GM21423 (cell line): ENCODE results near the gene UCN2.
"Not testable (repeated sequence)": the region's sequence is repeated elsewhere in the genome, so short reads cannot be mapped to it uniquely, and the experiment has no call there.

Source experiments
- ATAC-seq: cut with Tn5 transposase; IDR thresholded peaks from one replicate; pipeline ENCODE4 v1.9.1; 2021; ENCODE audit warnings: mild to moderate bottlenecking, moderate library complexity; ENCODE audit not compliant: unreplicated experiment

UCN2 gene

DNA sequence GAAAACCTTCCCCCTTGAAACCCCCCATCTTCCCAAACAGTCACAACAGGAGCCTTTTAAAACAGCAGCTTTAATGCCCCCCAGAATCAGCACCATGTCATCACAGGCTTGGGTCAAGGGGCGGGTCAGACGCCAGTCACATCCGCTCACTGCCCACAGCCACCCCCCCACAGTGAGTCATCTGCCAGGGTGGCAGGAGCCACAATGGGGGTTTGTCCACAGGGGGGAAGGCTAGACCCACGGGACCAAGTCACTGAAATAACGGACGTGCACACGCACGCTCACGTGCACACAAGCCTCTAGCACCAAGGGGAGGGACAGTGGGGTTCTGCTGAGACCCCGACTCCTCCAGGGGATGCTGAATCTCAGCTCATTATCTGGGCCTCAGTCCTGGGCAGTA is 441 bp upstream of the UCN2 start:
- no peak for ATAC-seq

DNA sequence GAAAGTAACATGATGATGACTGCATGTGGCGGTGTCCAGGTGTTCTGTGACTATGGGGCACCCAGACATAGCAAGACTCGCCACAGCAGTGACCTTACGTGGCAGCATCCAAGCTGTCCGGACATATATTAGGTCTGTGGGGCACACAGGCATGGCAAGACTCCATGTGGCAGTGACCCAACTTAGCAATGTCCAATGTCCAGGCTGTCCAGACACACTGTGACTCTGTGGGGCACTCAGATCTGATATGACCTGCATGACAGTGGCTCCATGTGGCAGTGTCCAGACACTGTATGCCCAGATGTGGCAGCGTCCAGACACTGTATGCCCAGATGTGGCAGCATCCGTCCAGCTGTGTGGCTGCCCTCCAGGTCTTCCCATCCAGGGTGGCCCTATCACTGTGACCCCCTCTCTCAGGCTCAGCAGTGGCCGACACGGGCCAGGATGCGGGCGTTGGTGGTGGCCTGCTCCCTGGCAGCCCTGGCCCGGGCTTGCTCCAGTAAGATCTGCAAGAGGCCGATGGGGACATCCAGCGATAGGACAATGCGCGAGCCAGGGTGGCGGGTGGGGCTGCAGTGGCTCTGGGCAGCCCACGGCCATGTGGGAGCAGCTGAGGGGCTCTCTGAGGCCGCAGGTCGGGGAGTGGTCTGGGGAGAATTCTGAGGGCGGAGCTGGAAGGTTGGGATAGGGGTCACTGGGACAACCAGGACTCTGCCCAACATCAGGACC is 1.1 kb downstream of the UCN2 start:
- no peak for ATAC-seq

DNA sequence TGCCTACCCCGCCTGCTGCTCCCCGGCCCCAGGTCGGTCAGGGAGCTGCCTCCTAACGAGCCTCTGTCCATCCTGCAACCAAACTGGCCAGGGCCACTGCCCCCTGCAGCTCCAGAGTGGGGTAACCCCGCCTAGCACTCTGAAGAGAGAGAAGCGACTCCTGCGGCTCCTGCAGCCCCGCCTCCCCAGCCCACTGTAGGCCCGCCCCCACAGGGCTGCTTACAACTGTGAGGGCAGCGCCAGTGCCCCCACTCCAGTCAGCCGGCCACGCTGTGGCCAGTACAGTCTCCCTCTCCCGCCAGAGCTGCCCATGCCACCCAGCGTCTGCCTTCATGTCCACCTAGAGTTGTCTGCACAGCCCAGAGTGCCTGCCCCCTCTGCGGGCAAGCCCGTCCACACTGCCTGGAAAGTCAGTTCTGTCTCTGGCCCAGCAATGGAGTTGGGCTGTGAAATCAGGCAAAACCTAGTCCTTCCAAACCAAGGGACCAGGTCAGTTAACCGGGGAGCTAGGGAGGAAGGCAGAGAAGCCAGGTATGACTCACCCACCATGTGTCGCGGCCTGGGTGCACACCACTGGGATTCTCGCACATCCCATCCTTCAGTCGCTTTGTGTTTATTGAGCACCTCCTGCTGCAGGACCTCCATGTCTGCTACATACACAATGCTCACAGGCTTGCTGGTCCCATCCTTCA is 2.4 kb downstream of the UCN2 start:
- no peak for ATAC-seq

DNA sequence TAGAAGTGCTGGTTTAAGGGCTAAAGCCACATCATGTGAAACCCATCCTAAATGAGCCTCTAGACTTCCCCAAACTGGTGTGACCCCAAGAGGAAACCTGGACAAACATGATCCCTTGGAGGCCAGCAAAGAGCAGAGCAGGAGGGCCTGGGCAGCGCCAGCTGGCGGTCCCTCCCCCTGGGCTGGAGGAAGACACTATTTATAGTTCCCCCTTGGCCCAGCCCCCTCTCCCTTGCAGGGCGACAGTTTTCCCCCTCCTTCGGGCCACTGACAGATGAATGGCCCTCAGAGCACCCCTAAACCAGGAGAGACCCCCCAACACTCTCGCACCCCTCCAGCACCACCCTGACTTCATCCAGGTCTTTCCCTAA is 2.9 kb downstream of the UCN2 start:
- no peak for ATAC-seq

DNA sequence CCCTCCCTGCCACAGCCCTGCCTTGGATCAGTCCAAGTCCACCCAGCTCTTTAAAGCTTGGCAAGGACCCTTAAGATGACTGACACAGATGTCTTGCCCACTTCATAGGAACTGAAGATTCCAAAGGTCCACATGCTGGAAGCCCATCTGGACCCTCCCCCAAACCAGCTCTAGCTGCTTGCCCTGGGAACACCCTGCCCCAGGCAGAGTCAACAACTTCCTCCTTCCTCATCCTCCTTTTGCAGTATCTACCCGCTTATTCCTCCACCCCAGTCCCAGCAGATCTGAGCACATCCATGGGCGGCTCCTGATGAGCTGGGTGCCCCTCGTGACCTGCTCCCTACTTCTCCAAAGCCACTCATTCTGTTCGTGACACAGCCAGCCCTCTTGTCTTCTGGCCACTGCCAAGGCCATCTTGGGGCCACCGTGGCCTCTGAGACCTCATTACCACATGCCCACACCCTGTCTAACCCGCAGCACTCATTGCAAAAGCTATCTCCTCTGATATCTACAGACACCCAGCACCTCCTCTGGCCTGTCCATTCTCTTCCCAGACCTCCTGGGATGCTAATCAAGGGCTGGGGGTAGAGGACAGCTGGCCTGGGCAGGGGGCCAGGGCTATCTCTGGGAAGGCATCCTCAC is 5.0 kb downstream of the UCN2 start:
- ATAC-seq: no peak

DNA sequence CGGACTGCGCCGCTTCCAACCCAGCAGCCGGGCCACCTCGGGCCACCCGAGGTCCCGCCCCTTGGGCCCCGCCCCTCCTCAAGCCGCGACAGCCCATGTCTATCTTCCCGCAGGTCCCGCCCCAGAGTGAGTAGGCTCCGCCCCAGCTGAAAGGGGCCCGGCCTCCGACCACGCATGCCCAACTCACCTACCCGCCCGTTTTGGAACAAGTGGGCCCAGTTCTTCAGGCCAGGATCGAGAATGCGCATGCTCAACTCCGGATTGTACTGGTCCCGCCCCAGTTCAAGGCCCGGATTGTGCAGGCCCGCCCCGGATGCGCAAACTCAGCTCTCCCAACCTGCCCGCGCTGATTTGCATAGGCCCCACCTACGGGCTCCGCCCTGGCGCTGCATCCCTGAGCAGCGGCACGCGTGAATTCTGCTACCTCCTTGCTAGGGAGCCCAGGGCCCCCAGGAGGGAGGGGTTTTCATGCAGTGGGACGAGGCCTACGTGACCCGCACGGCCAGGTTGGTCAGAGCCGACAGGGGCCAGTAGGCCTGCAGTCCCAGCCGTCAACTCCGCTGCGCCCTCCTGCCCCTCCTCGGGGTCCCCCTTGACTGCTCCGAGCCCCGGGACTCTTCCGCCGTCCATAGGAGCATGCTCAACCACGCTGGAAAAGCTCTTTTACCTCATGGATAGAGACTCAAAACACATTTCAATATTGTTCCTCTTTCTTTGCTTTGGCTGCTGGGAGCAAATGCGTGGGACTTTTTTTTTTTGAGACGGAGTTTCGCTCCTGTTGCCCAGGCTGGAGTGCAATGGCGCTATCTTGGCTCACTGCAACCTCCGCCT is 6.6 kb downstream of the UCN2 start, which contains the start of gene PFKFB4:
PFKFB4 (minus strand) TSS at position 8 of the 831 bp plus-strand sequence. CDS start 26 bp downstream, outside the sequence.
- ATAC-seq: peak; percentile 85

DNA sequence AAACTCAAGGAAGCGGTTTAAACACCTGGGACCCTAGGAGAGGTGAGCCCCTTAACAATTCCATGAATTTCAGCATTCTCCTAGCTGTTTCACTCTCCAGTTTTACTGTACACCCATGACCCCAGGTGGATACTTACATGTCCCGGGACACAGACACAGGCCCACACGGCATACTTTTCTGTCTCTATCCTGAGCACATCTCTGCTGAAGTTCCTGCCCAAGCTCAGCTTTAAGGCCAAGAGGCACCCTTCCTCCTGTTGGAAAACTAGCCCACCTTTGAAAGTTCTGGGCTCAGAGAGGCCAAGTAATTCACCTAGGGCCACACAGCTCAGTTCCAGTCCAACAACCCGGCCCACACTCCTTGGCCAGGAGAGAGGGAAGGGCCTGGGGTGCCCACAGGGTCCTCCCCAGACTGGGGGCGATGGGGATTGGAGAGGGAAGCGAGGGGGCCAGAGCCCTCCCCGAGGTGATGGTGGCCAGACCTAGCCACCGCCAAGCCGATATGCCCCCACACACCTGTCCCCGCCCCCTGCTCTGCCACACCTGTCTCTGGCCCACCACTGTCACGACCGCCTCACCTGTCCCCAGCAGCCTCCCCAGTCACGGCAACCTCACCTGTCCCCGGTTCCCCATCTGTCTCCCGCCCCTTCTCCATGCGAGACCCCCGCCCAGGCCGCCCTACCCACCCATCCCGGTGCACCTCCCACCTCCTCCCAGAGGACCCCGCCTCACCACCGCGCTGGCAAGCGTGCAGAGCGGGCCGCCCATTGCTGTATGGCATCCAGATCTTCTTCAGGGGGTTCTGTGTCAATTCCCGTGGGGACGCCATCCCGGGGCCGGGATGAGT is 7.4 kb downstream of the UCN2 start:
- no peak for ATAC-seq

DNA sequence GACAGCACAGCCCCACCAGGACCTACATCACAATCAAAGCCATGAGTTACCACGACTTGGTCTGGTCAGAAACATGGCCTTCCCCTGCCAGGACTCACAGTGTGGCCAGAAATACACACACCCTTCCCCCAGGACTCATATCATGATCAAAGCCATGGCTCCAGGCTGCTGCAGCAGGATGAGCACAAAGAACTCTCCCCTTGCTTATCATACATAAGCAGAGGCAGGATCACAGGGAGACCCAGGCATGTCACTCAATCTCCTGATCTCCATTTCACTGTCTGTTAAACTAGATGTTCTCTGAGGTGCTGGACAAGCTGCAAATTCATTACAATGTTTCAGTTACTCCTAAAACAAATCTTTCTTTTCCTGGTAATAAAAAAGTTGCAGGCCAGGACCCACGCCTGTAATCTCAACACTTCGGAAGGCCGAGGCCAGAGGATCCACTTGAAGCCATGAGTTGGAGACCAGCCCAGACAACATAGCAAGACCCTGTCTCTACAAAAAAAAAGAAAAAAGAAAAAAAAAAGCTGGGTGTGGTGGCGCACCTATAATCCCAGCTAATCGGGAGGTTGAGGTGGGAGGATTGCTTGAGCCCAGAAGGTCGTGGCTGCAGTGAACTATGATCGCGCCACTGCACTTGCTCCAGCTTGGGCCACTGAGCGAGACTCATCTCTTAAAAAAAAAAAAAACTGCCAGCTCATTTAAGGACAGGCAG is 8.2 kb downstream of the UCN2 start:
- ATAC-seq: no peak

DNA sequence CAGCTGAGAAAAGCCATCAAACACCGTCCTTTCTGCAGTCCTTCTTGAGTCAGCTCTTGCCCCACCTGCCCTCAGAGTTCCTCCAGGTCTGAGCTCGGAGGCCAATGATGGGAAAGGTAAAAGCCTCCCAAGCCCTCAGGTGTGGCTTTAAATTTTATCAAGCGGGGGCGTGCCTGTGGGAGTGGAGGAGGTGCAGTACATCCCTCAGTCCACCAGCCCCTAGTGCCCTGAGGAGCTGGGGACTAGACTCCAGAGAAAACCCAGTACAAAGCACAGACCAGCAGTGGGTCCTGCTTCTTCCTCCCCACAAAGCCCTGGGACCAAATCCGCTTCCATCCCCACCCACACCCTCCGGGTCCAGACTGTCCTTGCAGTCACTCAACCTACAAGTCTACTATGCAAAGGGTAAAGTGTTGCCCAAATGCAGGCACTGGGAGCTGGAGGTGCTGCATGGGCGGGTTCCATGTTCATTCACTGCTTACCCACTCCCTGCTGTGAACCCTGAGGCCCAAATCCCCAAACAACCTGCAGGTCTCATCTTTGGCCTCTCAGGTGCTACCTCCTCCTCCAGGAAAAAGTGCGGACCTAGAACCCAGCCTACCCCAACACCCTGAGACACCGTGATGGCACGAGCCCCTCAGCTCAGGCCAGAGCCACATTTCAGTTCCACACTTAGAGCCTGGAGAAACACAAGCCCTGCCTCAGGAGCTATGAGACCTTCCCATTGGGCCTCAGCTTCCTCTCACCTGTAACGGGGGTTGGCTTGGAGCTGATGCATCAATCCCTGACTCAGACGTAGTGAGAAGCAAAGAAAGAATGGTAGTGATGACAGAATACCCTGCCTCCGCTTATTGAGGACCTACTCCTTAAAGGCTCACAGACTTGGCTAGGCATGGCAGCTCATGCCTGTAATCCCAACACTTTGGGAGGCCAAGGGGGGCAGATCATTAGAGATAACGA is 9.4 kb downstream of the UCN2 start:
- ATAC-seq: no peak

DNA sequence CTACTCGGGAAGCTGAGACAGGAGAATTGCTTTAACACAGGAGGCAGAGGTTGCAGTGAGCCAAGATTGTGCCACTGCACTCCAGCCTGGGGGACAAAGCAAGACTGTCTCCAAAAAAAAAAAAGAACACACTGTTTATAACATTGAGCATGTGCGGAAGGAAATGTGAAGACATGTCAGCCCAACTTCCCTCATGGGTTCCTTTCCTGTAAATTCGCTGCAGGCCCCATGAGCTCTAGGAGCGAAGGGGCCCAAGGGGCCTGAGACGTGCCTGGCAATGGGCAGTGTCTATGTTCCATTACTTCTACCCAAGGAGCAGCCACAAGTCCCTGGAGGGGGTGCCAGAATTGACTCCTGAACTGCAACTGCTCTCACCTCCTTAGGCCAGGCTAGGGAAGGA is 10.2 kb downstream of the UCN2 start:
- no peak for ATAC-seq

DNA sequence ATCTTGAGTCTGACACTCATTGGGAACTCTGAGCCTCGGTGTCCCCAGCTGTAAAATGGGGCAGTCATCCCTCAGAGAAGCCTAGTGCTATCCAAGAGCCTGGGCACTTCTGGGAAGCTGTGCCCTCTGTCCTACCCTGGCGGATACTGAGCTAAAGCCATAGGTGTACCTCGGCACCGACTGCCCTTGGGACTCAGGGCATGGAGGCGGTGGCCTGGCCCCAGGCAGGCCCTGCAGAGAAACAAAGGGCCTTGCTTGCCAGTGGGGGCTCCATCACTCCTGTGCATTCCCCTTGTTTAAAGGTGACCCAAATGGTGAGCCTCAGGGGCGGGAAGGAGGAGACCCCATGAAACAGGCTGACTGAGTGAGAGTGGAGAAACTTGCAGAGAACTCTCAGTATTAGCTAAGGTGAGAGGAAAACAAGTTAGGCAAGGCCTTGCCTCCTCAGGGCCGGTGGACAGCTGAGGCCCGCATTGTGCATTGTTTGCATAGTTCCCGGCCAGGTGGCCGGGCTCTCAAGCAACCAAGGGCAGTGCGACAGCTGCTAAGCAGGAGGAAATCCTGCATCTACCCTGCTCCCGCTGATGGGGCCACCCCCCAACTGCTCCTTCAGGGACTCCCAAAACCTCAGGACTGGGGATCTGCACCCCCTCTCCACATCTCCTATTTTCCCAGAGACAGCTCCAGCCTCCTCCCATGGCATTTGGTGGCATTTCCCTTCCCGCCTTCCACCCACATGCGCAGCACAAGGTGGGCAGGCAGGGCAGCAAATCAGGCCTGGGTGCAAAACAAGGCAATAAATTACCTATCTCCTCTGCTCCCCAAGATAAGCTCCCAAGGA is 11.2 kb downstream of the UCN2 start:
- no peak for ATAC-seq

DNA sequence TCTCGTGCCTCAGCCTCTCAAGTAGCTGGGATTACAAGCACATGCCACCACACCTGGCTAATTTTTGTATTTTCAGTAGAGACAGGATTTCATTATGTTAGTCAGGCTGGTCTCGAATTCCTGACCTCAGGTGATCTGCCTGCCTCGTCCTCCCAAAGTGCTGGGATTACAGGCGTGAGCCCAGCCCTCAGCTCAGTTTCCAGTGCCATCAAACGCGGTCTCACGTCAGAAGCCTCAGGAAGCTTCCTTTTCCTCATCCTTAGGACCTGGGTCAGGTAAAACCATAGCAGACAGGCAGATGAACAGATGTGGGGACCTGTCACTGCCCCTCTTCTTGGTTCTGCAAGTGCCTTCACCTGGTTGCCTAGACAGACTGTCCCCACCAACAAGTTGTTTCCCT is 11.9 kb downstream of the UCN2 start:
- not testable (repeated sequence) for ATAC-seq

DNA sequence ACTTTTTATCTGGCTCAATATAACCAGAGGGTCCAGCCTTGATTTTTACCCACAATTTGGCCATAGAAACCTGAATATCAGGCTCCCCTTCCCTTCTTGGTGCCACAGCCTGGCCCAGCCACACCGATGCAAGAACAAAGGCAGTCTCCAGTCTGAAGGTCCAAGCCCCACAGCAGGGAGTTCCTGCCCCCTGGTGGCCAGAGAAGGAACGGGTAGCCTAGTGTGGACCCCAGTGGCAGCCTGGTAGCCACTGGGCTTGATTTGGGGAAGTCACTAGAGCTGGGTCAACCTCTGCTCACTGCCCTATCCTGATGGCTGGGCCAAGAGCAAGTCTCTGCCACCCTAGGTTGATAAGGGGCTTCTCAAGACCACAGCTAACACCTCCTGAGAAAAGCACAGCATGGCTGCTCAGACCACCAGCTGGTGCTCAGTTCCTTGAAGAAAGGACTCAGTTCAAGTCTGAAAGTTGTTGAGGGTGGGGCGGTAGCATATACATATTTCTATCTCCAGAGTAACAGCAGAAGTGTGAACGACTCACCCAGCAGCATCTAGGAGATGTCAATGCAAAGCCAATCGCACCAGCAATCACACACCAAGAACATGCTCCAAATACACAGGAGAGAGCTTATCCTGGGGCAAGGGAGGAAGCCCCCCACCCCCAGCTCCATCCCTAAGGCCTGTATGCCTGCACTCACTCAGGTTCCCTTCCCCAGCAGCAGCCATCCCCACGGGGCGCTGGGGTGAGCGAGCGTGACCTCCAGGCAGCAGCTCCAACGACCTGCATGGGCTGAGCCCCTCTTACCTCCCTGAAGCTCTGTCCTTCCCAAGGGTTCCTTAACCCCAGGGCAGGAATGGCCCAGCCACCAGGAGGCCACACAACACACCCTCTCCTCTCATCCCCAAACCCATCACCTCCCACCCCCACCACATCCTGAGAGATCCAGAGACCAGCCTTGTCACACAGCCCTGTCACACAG is 14.6 kb downstream of the UCN2 start:
- ATAC-seq: peak; percentile 62

DNA sequence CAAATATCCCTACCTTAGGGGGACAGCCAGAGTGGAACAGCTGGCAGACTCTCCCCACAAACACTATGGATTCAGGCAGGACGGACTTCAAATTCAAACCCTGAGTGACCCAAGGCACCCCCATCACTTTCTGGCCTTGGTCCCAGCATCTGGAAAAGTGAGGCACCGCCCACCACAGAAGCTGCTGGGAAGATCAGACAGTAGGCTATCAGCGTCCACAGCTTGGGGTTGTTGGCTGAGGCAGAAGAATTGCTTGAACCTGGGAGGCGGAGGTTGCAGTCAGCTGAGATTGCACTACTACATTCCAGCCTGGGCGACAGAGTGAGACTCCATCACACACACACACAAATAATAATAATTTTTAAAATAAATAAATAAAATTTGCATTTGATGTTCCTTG is 15.5 kb downstream of the UCN2 start:
- ATAC-seq: no peak

DNA sequence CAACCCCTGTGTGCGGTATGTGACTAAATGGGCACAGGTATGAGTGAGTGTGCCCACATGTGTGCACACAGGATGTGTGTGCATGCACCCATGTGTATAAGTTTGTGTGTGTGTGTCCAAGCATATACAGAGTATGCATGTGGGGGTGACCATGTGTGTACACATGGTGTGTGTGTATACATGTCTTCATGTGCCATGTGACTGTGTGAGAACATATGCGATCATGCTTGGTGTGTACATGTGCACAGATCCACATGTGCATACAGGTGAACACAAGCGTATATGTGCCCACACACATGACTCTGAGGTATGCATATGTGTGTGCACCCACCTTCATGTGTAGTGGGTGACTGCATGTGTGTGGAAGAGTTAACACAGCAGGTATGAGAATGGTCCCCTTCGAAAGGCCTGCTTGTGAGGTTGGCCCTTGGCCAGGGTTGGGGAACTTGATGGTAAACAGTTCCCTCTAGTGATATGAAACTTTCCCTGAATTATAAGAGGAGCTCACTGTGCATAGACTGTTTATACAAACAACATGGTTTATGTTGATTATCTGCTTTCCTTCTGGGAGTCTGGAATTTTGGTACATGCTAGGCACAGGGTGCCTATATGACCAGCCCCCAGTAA is 17.3 kb downstream of the UCN2 start:
- no peak for ATAC-seq

DNA sequence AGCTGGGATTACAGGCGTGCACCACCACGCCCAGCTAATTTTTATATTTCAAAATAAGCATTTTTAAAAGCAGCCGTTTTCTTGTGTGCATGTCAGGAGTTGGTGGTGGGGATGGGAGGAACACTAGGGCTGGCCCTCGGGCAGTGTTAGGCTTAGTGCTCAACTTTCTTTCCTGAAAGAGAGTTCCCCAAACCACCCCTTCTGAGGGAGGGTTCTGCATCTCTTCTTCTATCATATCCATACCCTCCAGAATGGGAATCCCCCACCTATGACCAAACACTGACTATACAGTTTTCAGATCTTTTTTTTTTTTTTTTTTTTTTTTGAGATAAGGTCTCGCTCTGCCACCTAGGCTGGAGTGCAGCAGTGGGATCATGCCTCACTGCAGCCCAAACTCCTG is 19.4 kb downstream of the UCN2 start:
- ATAC-seq: no peak
